ENCODE data around the gene MCTP1. TPM values are rescaled to one million over a fixed set of nuclear protein-coding genes. Genes with fewer than 3 reads are reported as not detected.

MCTP1 gene
- total RNA-seq, 1 experiment from 2014 or later: 2.5 TPM

DNA sequence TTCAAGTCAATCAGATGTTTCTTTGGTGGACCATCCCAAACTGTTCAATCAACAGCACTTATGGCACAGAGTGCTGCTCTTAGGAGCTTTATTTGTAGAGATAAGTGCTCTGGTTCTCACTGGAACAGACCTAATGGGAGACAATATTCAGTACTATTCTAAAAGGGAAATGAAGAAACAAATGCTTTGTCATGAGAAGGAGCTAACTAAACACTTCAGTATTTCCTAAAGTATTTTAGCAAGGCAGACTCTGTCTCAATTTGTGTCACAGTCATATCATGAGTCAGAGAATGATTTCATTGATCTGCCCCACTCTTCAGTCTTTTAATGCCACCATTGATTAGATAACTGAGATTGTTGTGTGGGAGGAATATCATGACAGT is 491.1 kb downstream of the MCTP1 start:
- H3K4me3 Mint-ChIP-seq: no peak overlapping the region
- Histone ChIP-seq H2BK12ac (ENCODE audit: insufficient read length, low read depth, low read length) (no peak overlapping the region), H2AK5ac (ENCODE audit: insufficient read length, low read length) (no peak overlapping the region), H3K79me1 (ENCODE audit: insufficient read depth, low read depth, low read length, poor library complexity, severe bottlenecking) (no peaks in the 10 kb centered on the region), H3K4me2 (ENCODE audit: insufficient read depth, insufficient read length, low read length) (no peak overlapping the region), H3K56ac (ENCODE audit: insufficient read length, low read depth, low read length) (no peak overlapping the region), H3K14ac (ENCODE audit: insufficient read depth, low read length) (no peak overlapping the region), H3K23ac (ENCODE audit: insufficient read length, low read depth, low read length) (no peak overlapping the region), H3K79me2 (ENCODE audit: insufficient read depth, low read length) (no peaks in the 10 kb centered on the region), H3K4ac (ENCODE audit: low read depth, low read length) (no peak overlapping the region), H3K27me3 (ENCODE audit: insufficient read depth, low read length) (no peaks in the 10 kb centered on the region), H3K18ac (ENCODE audit: insufficient read length, low read depth, low read length) (no peak overlapping the region), H2BK5ac (ENCODE audit: insufficient read length, low read length) (no peak overlapping the region), H2BK120ac (ENCODE audit: low read depth, low read length, poor library complexity, severe bottlenecking) (no peak overlapping the region), H3T11ph (ENCODE audit: low read length) (no peak overlapping the region), H3K9me3 (ENCODE audit: control insufficient read depth, low read depth, low read length) (no peaks in the 10 kb centered on the region), H3K9ac (ENCODE audit: extremely low read depth, insufficient read length, low read length) (no peak overlapping the region), H4K5ac (ENCODE audit: insufficient read length, low read depth, low read length) (no peak overlapping the region), H2BK15ac (ENCODE audit: low read depth, low read length) (no peak overlapping the region), H4K20me1 (ENCODE audit: control insufficient read depth, insufficient read depth, insufficient read length) (no peaks in the 10 kb centered on the region), H3K4me1 (ENCODE audit: insufficient read depth, low read length) (no peaks in the 10 kb centered on the region), H3K23me2 (ENCODE audit: insufficient read length, low read depth, low read length, poor library complexity, severe bottlenecking) (no peaks in the 10 kb centered on the region), H4K91ac (ENCODE audit: insufficient read length, low read depth, low read length) (no peak overlapping the region), H4K8ac (replicated peaks; ENCODE audit: insufficient read length, low read depth, low read length) (no peak overlapping the region), H2BK20ac (ENCODE audit: low read depth, low read length, poor library complexity, severe bottlenecking) (no peak overlapping the region), H3K27ac (ENCODE audit: insufficient read length, low read depth, low read length) (no peak overlapping the region), H2AFZ (ENCODE audit: low read length) (no peak overlapping the region)
- no peak overlapping the region for H3K27ac Mint-ChIP-seq
- H3K36me3 Mint-ChIP-seq (ENCODE audit: insufficient read depth in 1 of 3, low read depth in 3 of 3): no peaks in the 10 kb centered on the region
- no peaks in the 10 kb centered on the region for H3K9me3 Mint-ChIP-seq
- DNase-seq: no peak
- no peaks in the 10 kb centered on the region; a peak in 1 of 4 replicates for H3K4me1 Mint-ChIP-seq
- TF ChIP-seq, protein P1, sequence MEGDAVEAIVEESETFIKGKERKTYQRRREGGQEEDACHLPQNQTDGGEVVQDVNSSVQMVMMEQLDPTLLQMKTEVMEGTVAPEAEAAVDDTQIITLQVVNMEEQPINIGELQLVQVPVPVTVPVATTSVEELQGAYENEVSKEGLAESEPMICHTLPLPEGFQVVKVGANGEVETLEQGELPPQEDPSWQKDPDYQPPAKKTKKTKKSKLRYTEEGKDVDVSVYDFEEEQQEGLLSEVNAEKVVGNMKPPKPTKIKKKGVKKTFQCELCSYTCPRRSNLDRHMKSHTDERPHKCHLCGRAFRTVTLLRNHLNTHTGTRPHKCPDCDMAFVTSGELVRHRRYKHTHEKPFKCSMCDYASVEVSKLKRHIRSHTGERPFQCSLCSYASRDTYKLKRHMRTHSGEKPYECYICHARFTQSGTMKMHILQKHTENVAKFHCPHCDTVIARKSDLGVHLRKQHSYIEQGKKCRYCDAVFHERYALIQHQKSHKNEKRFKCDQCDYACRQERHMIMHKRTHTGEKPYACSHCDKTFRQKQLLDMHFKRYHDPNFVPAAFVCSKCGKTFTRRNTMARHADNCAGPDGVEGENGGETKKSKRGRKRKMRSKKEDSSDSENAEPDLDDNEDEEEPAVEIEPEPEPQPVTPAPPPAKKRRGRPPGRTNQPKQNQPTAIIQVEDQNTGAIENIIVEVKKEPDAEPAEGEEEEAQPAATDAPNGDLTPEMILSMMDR (conservative IDR thresholded peaks at IDR 0.05): no peak
- no peaks in the 10 kb centered on the region for H3K27me3 Mint-ChIP-seq (ENCODE audit: low read depth)

Measured in H9 (cell line).